ENCODE results near the gene IL1RL1. TPM values are rescaled to one million over a fixed set of nuclear protein-coding genes. Genes with fewer than 3 reads are reported as not detected.

IL1RL1 gene
- total and polyA plus RNA-seq, 12 donors = 0.48 to 44.9 (median 1.3) TPM

DNA sequence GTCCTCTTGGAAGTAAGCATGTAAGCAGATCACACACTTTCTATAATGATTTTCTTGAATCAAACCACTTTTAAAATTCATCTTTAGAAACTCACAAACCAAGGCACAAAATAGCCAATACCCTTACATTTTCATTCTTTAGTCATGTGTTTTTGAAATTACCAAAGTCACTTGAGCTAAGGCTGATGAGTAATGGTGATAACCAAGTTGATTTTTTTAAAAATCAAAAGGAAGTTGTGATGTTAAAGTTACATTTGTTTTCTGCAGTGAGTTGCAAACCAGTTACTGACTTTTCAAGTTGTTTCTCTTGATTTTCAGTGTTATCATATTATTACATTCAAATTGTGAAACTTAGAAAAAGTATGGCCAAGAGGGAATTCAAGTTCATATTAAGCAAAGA is 90.1 kb downstream of the IL1RL1 start:
- Histone ChIP-seq H3K4me3 (no peak overlapping the region), H3K27me3 (no peaks in the 10 kb centered on the region), H3K4me1 (peaks cover 0 to 5% (median 0%) of the 10 kb centered on the region in 9 donors), H3K27ac (no peak overlapping the region), H3K9me3 (peaks cover 0 to 6% (median 0%) of the 10 kb centered on the region in 11 donors), H3K36me3 (no peaks in the 10 kb centered on the region)
- intact Hi-C loops (cut with DNase I) = no loop called here
- ATAC-seq (no peak), DNase-seq (no peak)
- TF ChIP-seq, protein P1, sequence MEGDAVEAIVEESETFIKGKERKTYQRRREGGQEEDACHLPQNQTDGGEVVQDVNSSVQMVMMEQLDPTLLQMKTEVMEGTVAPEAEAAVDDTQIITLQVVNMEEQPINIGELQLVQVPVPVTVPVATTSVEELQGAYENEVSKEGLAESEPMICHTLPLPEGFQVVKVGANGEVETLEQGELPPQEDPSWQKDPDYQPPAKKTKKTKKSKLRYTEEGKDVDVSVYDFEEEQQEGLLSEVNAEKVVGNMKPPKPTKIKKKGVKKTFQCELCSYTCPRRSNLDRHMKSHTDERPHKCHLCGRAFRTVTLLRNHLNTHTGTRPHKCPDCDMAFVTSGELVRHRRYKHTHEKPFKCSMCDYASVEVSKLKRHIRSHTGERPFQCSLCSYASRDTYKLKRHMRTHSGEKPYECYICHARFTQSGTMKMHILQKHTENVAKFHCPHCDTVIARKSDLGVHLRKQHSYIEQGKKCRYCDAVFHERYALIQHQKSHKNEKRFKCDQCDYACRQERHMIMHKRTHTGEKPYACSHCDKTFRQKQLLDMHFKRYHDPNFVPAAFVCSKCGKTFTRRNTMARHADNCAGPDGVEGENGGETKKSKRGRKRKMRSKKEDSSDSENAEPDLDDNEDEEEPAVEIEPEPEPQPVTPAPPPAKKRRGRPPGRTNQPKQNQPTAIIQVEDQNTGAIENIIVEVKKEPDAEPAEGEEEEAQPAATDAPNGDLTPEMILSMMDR (IDR thresholded peaks at IDR 0.05) = no peak

Other genes starting within 250 kb of the IL1RL1 start
- 10 to 100 TPM in 9 of 10 donors, 1 to 10 TPM in 1; 5.7 to 47.0 (median 17.6) TPM for gene IL1R1, start 168.8 kb upstream of the IL1RL1 start, total RNA-seq
- gene IL1R1, start 168.8 kb upstream of the IL1RL1 start, polyA plus RNA-seq = 10 to 100 TPM; 22.0 to 28.7 TPM
- gene IL1RL2, start 124.5 kb upstream of the IL1RL1 start, total RNA-seq = under 1 TPM in 5 of 10 donors, not detected in 5; 0.11 to 0.92 (median 0.31) TPM
- gene IL1RL2, start 124.5 kb upstream of the IL1RL1 start, polyA plus RNA-seq = under 1 TPM; 0.22 to 0.29 TPM
- gene IL18R1, start 44.2 kb downstream of the IL1RL1 start, total RNA-seq = 1 to 10 TPM in 5 of 10 donors, under 1 TPM in 5; 0.06 to 4.9 (median 1.1) TPM
- gene IL18R1, start 44.2 kb downstream of the IL1RL1 start, polyA plus RNA-seq = 1 to 10 TPM; 2.3 to 3.5 TPM
- gene IL18RAP, start 111.6 kb downstream of the IL1RL1 start, total RNA-seq = 1 to 10 TPM in 1 of 10 donors, under 1 TPM in 6, not detected in 3; 0.12 to 1.2 (median 0.57) TPM
- under 1 TPM; 0.28 to 0.44 TPM for gene IL18RAP, start 111.6 kb downstream of the IL1RL1 start, polyA plus RNA-seq
- gene SLC9A4, start 161.7 kb downstream of the IL1RL1 start, total RNA-seq = under 1 TPM in 1 of 10 donors, not detected in 9; 0.07 TPM
- gene SLC9A4, start 161.7 kb downstream of the IL1RL1 start, polyA plus RNA-seq = not detected